SK-N-SH treated with all-trans-retinoic acid at 6 μM for 48 hours (cell line): Measurements from ENCODE around the gene HPS3.

Source experiments
- ATAC-seq: fragments of 200-7000 bp; cut with Tn5 transposase; 3 replicates; pipeline ENCODE4 v1.9.1; 2020; ENCODE audit warnings: mild to moderate bottlenecking, moderate library complexity
- ARNTL ChIP-seq: fragments of 450-650 bp; formaldehyde crosslinking; IDR thresholded peaks from 2 replicates; pipeline ENCODE4 v1.5.0; 2020; ENCODE audit warnings: low read depth, mild to moderate bottlenecking, moderate library complexity, borderline replicate concordance
- BACH2 ChIP-seq: fragments of 250-450 bp; sonication (Bioruptor Pico); IDR thresholded peaks from 2 replicates; pipeline ENCODE4 v1.9.0; 2021; ENCODE audit warnings: mild to moderate bottlenecking, borderline replicate concordance
- CSDC2 ChIP-seq: fragments of 250-450 bp; sonication (Bioruptor Pico); IDR thresholded peaks from 2 replicates; pipeline ENCODE4 v1.5.0; 2020; ENCODE audit warnings: mild to moderate bottlenecking, moderate library complexity
- ESRRG ChIP-seq: fragments of 250-450 bp; sonication (Bioruptor Pico); IDR thresholded peaks from 2 replicates; pipeline ENCODE4 v1.6.1; 2021; ENCODE audit warnings: mild to moderate bottlenecking
- GLIS3 ChIP-seq: fragments of 250-450 bp; sonication (Bioruptor Pico); IDR thresholded peaks from 2 replicates; pipeline ENCODE4 v1.5.0; 2020; ENCODE audit warnings: mild to moderate bottlenecking, moderate library complexity
- ISL1 ChIP-seq: fragments of 250-450 bp; sonication (Bioruptor Pico); IDR thresholded peaks from 2 replicates; pipeline ENCODE4 v2.1.2; 2022; ENCODE audit warnings: mild to moderate bottlenecking, moderate library complexity
- OSR1 ChIP-seq: fragments of 250-450 bp; sonication (Bioruptor Pico); IDR thresholded peaks from 2 replicates; pipeline ENCODE4 v1.8.0; 2022; ENCODE audit warnings: moderate library complexity, mild to moderate bottlenecking, inconsistent platforms
- PPARA ChIP-seq: fragments of 250-450 bp; sonication (Bioruptor Pico); IDR thresholded peaks from 2 replicates; pipeline ENCODE4 v1.5.0; 2020; ENCODE audit warnings: mild to moderate bottlenecking, borderline replicate concordance
- RARB ChIP-seq: fragments of 250-450 bp; sonication (Bioruptor Pico); IDR thresholded peaks from 2 replicates; pipeline ENCODE4 v1.8.0; 2021; ENCODE audit warnings: mild to moderate bottlenecking, moderate library complexity
- SNAI2 ChIP-seq: fragments of 250-450 bp; sonication (Bioruptor Pico); IDR thresholded peaks from 2 replicates; pipeline ENCODE4 v1.5.0; 2020; ENCODE audit warnings: mild to moderate bottlenecking, moderate library complexity
- TCF4 ChIP-seq: fragments of 250-450 bp; sonication (Bioruptor Pico); IDR thresholded peaks from 2 replicates; pipeline ENCODE4 v1.8.0; 2021; ENCODE audit warnings: mild to moderate bottlenecking, moderate library complexity, borderline replicate concordance
- TOX ChIP-seq: fragments of 250-450 bp; sonication (Bioruptor Pico); IDR thresholded peaks from 2 replicates; pipeline ENCODE4 v1.8.0; 2021; ENCODE audit warnings: mild to moderate bottlenecking, moderate library complexity, borderline replicate concordance
- ZC3H10 ChIP-seq: fragments of 250-450 bp; sonication (Bioruptor Pico); IDR thresholded peaks from 2 replicates; pipeline ENCODE4 v1.5.1; 2021; ENCODE audit warnings: mild to moderate bottlenecking, moderate library complexity
- ZFP3 ChIP-seq: fragments of 250-450 bp; sonication (Bioruptor Pico); IDR thresholded peaks from 2 replicates; pipeline ENCODE4 v1.5.0; 2020; ENCODE audit warnings: mild to moderate bottlenecking, moderate library complexity
- ZFP30 ChIP-seq: fragments of 450-650 bp; formaldehyde crosslinking; IDR thresholded peaks from 2 replicates; pipeline ENCODE4 v1.5.0; 2022; ENCODE audit warnings: mild to moderate bottlenecking, moderate library complexity
- ZNF565 ChIP-seq: fragments of 450-650 bp; formaldehyde crosslinking; conservative IDR thresholded peaks from 2 replicates; pipeline ENCODE4 v1.5.0; 2020; ENCODE audit warnings: low read depth, mild to moderate bottlenecking, moderate library complexity
- ZNF70 ChIP-seq: fragments of 450-650 bp; formaldehyde crosslinking; IDR thresholded peaks from 2 replicates; pipeline ENCODE4 v1.5.0; 2020; ENCODE audit warnings: mild to moderate bottlenecking, moderate library complexity
- ZNF8 ChIP-seq: fragments of 450-650 bp; formaldehyde crosslinking; IDR thresholded peaks from 2 replicates; pipeline ENCODE4 v1.5.0; 2020; ENCODE audit warnings: mild to moderate bottlenecking, moderate library complexity
- TF ChIP-seq, protein P1 (sequence below): fragments of 250-450 bp; sonication (Bioruptor Pico); IDR thresholded peaks from 2 replicates; pipeline ENCODE4 v1.8.0; 2020; ENCODE audit warnings: mild to moderate bottlenecking, moderate library complexity, borderline replicate concordance
- TF ChIP-seq, protein P2 (sequence below): fragments of 250-450 bp; sonication (Bioruptor Pico); IDR thresholded peaks from 2 replicates; pipeline ENCODE4 v1.5.1; 2021; ENCODE audit warnings: mild to moderate bottlenecking, moderate library complexity
- TF ChIP-seq, protein P3 (sequence below): fragments of 250-450 bp; sonication (Bioruptor Pico); IDR thresholded peaks from 2 replicates; pipeline ENCODE4 v1.5.0; 2020; ENCODE audit warnings: mild to moderate bottlenecking, moderate library complexity
- TF ChIP-seq, protein P4 (sequence below): fragments of 250-450 bp; sonication (Bioruptor Pico); IDR thresholded peaks from 2 replicates; pipeline ENCODE4 v1.5.1; 2020; ENCODE audit warnings: low read depth, mild to moderate bottlenecking, moderate library complexity
- TF ChIP-seq, protein P5 (sequence below): fragments of 250-450 bp; sonication (Bioruptor Pico); IDR thresholded peaks from 2 replicates; pipeline ENCODE4 v1.8.0; 2021; ENCODE audit warnings: low read depth, mild to moderate bottlenecking, moderate library complexity, borderline replicate concordance

The HPS3 gene

DNA sequence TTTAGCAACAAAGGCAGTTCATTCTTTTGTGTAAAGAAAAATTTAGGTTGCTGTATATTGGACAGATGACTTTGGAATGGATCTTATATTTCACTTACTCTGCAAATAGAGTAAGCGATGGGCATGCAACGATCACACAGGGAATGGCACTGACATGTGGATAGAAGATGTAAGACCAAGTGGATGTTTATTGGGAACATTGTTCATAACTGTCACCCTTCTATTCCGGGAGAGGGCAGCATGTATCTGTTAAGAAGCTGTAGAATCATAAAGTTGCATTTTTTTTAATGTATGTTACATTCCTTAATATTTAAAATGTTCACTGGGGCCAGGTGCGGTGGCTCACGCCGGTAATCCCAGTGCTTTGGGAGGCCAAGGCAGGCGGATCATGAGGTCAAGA is 41.2 kb downstream of the HPS3 start:
- TF ChIP-seq ZNF565 (CRISPR knock-in tag) (no peak), PPARA (no peak), TOX (CRISPR knock-in tag) (no peak), SNAI2 (no peak), ARNTL (CRISPR knock-in tag) (no peak), ZNF8 (no peak), RARB (no peak), ZNF70 (CRISPR knock-in tag) (no peak), TCF4 (no peak), ZFP30 (no peak), OSR1 (CRISPR knock-in tag) (no peak), ZFP3 (CRISPR knock-in tag) (no peak), ISL1 (CRISPR knock-in tag) (no peak), CSDC2 (CRISPR knock-in tag) (no peak), ESRRG (CRISPR knock-in tag) (no peak), ZC3H10 (CRISPR knock-in tag) (no peak), GLIS3 (no peak)
- TF ChIP-seq, protein P1, sequence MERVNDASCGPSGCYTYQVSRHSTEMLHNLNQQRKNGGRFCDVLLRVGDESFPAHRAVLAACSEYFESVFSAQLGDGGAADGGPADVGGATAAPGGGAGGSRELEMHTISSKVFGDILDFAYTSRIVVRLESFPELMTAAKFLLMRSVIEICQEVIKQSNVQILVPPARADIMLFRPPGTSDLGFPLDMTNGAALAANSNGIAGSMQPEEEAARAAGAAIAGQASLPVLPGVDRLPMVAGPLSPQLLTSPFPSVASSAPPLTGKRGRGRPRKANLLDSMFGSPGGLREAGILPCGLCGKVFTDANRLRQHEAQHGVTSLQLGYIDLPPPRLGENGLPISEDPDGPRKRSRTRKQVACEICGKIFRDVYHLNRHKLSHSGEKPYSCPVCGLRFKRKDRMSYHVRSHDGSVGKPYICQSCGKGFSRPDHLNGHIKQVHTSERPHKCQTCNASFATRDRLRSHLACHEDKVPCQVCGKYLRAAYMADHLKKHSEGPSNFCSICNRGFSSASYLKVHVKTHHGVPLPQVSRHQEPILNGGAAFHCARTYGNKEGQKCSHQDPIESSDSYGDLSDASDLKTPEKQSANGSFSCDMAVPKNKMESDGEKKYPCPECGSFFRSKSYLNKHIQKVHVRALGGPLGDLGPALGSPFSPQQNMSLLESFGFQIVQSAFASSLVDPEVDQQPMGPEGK (CRISPR knock-in tag), result no peak
- TF ChIP-seq, protein P2, sequence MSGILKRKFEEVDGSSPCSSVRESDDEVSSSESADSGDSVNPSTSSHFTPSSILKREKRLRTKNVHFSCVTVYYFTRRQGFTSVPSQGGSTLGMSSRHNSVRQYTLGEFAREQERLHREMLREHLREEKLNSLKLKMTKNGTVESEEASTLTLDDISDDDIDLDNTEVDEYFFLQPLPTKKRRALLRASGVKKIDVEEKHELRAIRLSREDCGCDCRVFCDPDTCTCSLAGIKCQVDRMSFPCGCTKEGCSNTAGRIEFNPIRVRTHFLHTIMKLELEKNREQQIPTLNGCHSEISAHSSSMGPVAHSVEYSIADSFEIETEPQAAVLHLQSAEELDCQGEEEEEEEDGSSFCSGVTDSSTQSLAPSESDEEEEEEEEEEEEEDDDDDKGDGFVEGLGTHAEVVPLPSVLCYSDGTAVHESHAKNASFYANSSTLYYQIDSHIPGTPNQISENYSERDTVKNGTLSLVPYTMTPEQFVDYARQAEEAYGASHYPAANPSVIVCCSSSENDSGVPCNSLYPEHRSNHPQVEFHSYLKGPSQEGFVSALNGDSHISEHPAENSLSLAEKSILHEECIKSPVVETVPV (CRISPR knock-in tag), result no peak
- TF ChIP-seq, protein P3, sequence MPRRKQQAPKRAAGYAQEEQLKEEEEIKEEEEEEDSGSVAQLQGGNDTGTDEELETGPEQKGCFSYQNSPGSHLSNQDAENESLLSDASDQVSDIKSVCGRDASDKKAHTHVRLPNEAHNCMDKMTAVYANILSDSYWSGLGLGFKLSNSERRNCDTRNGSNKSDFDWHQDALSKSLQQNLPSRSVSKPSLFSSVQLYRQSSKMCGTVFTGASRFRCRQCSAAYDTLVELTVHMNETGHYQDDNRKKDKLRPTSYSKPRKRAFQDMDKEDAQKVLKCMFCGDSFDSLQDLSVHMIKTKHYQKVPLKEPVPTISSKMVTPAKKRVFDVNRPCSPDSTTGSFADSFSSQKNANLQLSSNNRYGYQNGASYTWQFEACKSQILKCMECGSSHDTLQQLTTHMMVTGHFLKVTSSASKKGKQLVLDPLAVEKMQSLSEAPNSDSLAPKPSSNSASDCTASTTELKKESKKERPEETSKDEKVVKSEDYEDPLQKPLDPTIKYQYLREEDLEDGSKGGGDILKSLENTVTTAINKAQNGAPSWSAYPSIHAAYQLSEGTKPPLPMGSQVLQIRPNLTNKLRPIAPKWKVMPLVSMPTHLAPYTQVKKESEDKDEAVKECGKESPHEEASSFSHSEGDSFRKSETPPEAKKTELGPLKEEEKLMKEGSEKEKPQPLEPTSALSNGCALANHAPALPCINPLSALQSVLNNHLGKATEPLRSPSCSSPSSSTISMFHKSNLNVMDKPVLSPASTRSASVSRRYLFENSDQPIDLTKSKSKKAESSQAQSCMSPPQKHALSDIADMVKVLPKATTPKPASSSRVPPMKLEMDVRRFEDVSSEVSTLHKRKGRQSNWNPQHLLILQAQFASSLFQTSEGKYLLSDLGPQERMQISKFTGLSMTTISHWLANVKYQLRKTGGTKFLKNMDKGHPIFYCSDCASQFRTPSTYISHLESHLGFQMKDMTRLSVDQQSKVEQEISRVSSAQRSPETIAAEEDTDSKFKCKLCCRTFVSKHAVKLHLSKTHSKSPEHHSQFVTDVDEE (CRISPR knock-in tag), result no peak
- no peak for ATAC-seq

DNA sequence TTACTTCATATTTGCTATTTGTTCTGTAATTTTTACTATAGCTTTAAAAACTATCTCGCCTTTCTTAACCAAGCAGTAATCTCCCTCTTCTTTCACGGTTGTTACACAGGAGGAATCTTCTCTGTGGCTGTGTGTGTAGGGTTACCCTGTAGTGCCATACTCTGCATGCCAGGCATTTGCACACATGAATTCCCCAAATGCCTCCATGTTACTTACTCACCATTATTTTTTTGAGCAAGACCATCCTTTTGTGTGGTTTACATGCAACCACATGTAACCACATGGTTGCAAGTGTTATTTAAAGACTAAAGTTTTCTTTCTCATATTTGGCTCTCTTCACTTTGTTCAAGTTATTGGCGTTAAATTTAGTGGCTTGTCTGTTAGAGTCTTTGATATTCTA is 45.5 kb downstream of the HPS3 start:
- no peak for ATAC-seq
- TF ChIP-seq ARNTL (CRISPR knock-in tag) (no peak), BACH2 (CRISPR knock-in tag) (no peak), RARB (no peak), ZNF565 (CRISPR knock-in tag) (no peak), OSR1 (CRISPR knock-in tag) (no peak), GLIS3 (no peak), SNAI2 (no peak), TCF4 (no peak)
- TF ChIP-seq, protein P3 (CRISPR knock-in tag), result no peak
- TF ChIP-seq, protein P4, sequence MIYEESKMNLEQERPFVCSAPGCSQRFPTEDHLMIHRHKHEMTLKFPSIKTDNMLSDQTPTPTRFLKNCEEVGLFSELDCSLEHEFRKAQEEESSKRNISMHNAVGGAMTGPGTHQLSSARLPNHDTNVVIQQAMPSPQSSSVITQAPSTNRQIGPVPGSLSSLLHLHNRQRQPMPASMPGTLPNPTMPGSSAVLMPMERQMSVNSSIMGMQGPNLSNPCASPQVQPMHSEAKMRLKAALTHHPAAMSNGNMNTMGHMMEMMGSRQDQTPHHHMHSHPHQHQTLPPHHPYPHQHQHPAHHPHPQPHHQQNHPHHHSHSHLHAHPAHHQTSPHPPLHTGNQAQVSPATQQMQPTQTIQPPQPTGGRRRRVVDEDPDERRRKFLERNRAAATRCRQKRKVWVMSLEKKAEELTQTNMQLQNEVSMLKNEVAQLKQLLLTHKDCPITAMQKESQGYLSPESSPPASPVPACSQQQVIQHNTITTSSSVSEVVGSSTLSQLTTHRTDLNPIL (CRISPR knock-in tag), result no peak
- TF ChIP-seq, protein P5, sequence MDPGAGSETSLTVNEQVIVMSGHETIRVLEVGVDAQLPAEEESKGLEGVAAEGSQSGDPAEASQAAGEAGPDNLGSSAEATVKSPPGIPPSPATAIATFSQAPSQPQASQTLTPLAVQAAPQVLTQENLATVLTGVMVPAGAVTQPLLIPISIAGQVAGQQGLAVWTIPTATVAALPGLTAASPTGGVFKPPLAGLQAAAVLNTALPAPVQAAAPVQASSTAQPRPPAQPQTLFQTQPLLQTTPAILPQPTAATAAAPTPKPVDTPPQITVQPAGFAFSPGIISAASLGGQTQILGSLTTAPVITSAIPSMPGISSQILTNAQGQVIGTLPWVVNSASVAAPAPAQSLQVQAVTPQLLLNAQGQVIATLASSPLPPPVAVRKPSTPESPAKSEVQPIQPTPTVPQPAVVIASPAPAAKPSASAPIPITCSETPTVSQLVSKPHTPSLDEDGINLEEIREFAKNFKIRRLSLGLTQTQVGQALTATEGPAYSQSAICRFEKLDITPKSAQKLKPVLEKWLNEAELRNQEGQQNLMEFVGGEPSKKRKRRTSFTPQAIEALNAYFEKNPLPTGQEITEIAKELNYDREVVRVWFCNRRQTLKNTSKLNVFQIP, result no peak
- TF ChIP-seq, all 23 proteins: peak for 0
